Measurements from ENCODE around the gene GARIN3.

GRCh38 chr5:157161996-157162395 is 4.1 kb downstream of the GARIN3 start:
- TF ChIP-seq CTCF (IDR thresholded peaks at IDR 0.05; ENCODE audit: low read depth, low read length) (no peak), POLR2A (IDR thresholded peaks at IDR 0.05; ENCODE audit: extremely low read depth, insufficient read length) (no peak), MAX (IDR thresholded peaks at IDR 0.05; ENCODE audit: low read depth, low read length) (no peak)

All from NB4 (cell line).